Hindlimb muscle (tissue), 1 donor: ENCODE data around the gene LCN1. TPM values are rescaled to one million over a fixed set of nuclear protein-coding genes. Genes with fewer than 3 reads are reported as not detected.
"Not testable (repeated sequence)": the region's sequence is repeated elsewhere in the genome, so short reads cannot be mapped to it uniquely, and the experiment has no call there.

Experiments
- DNase-seq: peaks from one replicate; pipeline ENCODE4 v3.0.0-alpha.2; 2013
- polyA plus RNA-seq: library from polyadenylated mRNA; unstranded; fragments of 120-200 nt; gene quantifications from one replicate; pipeline ENCODE4 v1.2.1, GENCODE V29; 2013; ENCODE audit not compliant: insufficient read length

The LCN1 gene
- polyA plus RNA-seq, 1 donor: not detected

DNA sequence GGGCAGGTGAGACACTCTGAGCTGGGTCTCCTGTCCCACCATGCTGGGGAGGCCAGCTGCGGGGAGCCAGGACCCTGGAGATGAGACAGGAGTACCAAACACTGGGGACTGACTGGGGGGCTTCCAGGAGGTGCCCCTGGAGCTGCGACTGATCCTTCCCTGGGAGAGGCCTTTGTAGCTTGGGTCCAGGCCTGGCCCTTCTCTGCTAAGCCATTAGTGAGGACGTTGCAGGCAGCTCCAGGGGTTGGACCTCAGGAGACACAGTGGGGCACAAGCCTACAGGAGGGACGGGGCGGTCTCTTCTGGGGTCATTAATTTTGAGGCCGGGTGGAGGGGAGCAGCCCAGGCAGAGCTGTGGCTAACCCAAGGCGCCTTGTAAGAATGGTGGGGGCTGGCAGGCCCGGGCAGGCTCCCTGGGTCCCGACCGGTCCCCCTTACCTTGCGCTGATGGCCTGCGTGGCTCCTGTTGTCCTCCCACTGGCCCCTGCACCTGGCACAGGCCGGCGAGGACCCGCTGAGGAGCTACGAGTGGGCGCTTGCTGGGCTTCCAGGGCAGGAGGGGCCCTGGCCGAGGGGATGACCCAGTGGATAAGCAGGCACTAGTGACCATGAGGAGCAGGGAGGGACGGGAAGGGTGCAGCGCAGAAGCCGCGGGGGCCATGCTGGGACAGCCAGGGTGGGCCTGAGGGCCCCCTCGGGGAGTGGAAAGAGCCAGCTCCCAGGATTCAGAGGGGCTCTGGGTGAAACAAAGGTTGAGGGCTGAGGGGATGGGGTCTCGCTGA lies 15.6 kb upstream of the LCN1 start:
- DNase-seq: no peak

DNA sequence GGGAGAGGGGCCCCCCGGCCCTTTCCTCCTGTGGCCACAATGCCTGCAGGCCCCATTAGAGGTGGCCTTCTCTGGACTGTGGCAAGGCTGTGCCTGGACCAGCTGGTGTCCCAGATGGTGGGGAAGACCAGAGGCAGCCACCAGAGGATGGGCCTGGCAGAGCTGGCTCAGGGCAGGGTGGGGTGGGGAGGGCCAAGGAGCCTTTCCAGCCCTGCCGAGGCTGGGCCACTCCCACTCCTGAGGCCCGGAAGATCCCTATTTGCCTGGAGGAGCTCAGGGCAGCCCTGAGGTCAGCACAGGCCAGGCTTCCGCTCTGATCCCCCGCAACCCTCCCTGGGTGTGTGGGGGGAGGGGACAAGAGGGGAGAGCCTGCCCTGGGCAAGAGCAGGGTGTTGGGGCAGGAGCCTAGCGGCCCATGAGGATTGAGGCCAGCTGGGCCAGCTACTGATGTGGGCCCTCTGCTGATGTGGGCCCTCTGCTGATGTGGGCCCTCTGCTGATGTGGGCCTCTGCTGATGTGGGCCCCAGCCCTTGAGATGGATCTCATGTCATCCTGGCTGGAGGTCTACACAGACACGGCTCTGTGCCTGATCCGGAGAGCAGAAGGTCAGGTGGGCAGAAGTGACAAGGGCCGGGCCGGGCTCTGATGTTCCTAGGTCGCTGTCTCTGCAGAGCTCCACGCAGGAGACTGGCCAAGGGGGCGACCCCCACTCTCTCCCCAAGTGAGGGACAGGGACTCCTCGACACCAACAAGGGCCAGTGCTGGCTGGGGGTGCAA lies 14.7 kb upstream of the LCN1 start:
- no peak for DNase-seq

DNA sequence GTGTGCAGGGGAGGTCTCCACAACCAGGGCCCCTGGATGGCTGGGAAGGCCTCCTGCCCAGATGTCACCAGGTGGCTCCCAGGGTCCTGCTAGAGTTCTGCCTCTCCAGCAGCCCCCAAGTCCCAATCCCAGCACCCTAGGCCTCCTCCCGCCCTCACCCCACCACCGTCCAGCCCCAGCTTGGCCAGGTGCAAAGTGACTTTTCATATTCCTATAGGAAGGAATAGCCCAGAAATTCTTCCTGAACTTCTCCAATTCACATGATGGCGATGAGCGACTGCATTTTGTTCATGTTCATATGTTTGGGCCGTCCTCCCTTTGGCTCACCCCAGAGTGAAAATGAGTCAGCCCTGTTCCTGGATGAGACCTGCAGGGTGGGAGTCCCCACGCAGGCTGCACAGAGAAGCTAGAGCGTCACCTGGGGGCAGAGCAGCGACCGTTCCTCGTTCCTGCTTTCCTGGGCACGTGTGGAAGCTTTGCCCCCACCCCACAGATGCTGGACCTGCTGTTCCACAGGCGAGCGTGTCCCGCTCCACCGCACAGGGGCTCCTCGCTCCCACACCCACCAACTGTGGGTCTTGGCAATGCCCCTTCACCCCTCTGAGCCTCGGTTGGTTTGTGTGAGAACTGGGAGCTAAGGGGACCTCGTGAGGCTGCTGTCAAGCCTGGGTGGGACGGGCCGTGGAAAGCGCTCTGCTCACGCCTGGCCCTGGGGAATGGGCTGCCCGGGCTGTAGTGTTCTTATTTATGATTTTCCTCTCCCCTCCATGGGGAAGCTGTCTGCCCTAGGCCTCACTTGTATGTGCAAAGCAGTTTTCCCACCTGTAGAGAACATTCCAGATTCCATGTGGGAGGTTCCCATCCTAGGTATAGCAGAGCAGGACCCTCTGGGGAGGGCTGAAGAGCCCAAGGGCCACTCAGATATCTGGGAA lies 13.9 kb upstream of the LCN1 start:
- no peak for DNase-seq

DNA sequence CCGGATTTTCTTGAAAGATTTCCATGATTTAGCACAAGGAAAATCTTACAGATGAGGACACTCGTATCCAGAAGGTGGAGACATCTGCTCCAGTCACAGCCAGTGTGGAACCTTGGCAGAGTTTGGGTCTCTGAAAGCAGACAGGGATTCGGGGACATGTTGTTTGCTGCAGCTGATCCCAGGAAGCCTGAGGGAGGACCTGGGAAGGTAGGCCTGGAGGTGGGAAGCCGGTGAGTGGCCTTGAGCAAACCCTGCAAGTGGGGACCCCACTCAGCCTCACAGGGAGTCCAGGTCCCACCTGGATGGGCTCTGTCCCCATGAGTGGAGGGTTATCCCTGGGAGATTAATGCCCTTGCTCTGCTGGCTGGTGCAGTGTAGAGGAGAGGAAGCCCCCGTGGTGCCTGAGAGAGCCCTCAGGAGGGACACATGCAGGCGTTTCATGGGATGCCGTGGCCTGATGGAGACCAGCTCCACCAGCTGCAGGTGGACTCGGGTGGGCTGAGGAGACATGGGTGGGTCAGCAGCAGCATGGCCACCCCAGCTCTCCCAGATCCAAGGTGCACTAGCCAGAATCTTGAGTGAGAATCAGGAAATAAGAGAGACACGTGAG lies 12.9 kb upstream of the LCN1 start:
- DNase-seq: no peak

DNA sequence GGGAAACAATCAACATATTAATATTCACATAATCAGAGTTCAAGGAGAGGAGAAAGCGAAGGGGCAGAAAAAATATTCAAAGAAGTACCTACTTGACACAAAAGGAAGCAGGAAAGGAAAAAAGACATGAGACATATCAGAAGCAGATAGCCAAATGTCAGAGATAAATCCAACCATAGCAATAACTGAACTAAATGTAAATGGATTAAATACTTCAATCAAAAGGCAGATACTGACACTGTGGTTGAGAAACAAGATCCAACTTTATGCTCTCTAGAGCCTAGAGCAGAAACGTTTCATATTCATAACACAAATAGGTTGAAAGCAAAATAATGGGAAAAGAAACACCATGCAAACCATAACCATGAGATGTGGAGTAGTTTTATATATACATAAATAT lies 11.8 kb upstream of the LCN1 start:
- DNase-seq: no peak

DNA sequence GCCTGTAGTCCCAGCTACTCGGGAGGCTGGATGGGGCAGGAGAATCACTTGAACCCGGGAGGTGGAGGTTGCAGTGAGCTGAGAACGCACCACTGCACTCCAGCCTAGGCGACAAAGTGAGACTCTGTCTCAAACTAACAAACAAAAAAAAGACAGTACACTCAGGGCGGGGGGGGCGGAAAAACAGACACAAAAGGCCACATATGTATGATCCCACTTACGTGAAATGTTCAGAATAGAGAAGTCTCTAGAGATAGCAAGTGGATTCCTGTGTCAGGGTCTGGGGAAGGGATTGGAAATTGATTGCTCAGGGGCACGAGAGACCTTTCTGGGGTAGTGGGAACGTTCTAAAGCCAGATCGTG lies 9.0 kb upstream of the LCN1 start:
- no peak for DNase-seq

DNA sequence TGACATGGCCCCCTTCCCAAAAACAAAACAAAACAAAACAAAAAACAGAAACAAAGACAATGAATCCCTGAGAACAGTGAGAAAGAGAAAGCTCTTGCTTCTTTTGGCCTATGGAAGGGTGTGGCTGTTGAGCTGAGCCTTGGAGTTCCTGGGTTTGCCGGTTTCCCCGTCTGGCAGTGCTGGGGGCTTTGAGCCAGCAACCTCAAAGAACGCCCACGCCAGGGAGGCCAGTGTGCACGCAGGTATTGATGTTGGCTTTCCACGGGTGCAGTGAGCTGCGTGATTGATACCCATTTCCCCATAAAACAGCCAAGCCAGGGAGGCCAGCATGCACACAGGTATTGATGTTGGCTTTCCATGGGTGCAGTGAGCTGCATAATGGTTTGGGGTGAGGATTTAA lies 8.3 kb upstream of the LCN1 start:
- DNase-seq: no peak

DNA sequence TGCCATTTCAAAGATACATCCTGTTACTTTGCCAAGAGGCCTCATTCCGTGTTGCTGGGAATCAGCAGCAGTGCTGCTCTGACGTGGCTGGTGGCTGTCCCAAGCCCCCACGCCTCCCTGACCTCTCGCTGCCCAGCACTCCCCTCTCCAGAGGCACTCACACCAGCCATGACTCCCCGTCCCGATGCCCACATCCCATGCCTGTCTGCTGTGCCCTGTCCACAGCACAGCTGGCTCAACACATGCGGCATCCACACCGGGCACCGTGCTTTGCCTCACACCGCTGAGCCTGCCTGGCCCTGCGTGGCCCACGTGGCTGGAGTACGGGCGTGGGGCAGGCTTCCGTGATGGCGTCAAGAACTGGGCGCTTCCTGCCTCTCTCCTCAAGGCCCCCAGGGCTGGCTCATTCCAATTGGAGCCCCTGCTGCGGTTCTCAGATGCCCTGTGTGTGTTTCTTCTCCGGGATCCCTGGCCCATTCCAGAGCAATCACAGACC lies 7.8 kb upstream of the LCN1 start:
- no peak for DNase-seq

DNA sequence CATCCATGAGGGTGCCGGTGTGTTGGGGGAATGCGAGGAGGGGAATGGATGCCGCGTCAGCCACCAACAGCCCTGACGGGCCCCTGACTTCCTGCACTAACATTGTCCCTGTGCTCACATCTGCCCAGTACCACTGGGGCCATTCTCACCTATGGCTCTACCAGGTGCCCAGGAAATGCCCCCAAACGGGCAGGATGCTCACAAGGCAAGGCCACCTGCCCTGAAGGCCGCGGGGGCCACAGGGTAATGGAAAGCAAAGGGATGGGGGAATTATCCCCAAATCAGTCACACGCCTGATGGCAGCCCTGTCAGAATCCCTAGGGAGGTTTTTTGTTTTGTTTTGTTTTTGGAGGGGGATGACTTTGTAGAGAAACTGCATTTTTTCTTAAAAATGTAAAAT lies 7.3 kb upstream of the LCN1 start:
- DNase-seq: not testable (repeated sequence)

DNA sequence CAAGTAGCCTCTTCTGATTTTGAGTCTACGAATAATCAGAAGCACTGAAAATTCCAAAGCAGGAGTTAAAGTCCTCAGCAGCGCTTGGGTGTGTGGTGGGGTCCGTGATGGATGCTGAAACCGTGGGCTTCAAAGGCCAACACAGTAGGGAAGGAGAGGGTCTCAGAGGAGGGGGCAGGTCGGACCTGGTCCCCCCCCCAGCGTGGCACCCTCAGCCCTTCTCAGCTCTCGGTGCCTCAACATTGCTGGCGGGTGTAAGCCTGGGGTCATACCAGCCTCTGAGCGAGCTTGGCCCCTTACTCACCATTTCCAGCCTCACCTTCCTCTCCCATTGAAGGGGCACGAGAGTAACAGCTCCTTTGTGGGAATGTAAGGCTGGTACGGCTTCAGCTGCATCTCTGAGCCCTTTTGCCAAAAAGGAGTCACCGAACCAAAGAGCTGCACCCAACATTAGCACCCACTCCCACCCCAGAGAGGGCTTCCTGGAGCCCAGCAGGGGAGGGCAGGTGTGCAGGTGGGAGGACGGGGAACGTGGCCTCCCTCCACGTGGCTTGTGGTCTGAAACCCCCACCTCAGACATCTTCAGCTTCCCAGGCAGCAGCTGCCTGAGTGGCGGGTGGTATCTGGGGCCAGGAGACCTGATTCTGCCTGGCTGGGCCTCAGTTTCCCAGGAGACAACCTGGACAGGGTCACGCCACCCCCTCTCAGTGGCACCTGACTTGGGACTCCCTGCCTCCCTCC lies 6.7 kb upstream of the LCN1 start:
- DNase-seq: no peak

DNA sequence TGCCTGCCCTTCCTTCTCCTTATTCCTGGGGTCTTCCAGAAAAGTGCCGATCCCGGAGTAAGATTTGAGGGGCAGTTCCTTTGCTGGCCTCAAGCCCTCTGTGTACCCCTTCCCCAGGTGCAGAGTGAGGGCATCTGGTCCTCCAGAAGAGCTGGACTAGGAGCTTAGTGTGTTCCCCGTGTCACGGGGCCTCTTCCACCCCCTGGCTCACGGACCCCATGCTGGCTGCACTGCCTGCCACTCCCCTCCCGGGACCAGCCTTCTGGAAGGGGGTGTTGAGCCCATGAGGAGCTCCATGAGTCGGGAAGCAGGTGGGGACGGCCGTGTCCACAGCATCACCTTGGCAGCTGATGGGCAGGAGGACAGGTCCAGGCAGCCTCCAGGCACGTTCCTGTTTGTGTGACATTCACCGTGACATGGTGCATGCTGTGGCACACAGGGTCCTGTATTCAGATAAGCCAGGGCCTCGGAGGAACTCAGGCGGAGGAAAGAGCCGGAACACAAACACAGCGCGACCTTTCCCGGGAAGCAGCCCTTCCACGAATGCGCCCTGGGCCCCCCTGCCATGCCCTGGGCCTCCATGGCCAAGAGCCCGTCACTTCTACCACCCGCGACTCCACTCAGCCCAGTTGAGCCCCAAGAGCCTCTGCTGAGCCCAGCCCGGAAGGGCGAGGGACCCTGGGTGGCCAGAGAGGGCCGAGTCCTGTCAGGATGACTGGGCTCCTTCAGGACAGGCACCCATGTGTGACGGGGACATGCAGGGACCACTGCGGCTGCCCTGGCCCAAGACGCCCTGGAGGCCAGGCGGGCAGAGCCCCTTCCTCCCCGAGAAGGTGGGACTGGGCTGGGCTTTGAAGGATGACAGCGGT lies 5.9 kb upstream of the LCN1 start:
- DNase-seq: no peak

DNA sequence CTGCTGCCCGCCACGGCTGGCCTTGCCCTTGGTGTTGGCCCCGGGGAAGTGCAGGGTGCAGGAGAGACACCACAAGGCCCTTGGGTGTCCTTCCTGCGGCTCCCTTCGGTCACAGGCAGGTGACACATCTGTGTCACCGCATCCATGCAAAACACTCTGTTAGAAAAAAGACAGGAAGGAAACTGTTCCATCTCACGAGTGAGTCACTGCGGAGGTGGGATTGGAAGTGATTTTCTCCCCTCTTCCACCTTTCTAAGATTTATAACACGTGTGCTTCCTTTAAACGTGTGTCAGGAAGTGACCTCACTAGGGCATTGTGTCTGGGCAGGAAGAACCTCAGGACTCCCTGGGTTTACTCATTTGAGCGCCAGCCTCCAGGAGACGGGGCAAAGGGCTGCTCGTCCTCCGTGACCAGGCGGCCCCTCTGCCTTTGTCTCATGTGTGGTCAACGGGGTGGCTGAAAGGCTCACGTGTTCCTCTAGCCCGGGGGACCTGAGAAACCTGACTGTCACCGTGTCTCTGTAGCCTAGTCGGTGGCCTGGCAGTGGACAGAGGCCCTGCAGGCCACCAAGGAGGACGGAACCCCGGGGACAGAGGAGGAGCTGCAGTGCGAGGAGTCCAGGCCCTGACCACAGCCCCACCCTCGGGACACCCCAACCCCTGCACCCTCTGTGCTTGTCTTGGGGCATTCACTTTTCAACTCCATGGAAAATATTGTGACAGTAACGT lies 4.9 kb upstream of the LCN1 start:
- no peak for DNase-seq

DNA sequence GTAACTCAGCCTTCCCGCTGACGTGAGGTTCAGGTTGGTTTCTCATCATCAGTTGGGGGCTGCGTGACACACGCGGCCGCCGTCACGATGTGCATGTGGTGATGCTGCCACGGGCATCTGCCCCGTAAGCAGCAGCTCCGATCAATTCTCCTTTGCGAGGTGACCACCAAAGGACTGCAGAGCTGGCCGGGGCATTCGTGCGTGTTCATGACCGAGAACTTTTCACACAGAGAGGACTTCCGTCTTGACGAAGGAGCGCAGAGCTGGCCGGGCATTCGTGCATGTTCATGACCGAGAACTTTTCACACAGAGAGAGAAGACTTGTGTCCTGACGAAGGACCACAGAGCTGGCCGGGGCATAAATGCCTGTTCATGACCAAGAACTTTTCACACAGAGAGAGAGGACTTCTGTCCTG lies 3.8 kb upstream of the LCN1 start:
- no peak for DNase-seq

DNA sequence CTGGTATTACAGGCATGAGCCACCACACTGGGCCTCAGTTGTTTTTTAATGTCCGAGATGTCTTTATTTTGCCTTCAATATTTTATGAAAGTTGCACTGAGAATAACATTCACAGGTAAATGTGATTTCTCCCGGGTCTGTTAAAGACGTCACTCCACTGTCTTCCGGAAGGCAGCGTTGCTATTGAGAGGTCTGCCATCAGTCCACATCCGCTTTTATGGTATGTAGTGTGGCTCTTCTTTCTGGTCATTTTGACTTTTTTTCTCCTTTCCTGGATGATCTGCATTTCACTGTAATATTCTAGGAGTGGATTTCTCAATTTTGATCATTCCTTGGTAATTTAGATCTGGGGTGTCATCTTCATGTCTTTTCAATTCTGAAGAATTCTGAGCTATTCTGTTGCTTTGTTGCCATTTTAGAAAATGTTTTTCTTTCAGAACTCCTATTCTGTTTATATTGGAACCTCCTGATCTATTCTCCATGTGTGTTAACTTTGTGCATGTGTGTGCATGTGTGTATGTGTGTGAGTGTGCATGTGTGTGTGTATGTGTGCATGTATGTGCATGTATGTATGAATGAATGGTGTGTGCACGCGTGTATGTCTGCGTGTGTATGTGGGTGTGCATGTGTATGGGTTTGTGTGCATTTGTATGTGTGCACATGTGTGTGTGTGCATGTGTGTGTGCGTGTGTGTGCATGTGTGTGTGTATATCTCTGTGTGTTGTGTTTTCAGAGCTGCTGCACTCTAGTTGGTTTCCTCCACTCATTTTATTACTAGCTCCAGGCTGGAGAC lies 1.9 kb upstream of the LCN1 start:
- no peak for DNase-seq

DNA sequence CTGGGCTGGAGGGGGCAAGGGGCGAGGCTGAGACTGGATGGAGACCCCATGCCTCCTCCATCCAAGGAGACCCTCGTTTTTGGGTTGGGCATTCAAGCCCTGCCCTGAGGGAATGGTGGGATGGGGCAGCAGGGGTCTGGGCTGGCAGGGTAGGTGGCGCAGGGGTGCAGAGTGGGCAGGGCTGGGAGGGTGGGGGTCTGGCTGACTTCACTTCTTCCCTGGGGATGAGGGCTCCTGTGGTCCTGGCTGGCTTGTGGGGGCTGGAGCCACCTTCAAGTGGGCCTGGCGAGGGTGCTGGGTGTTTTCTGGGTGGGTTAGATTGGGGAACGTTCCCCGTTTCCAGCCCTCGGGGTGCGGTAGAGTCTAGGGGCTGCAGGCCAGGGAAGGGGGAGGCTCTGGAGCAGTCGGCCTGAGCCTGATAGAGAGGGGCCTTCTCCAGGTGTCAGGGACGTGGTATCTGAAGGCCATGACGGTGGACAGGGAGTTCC lies 412 bp downstream of the LCN1 start:
- no peak for DNase-seq

DNA sequence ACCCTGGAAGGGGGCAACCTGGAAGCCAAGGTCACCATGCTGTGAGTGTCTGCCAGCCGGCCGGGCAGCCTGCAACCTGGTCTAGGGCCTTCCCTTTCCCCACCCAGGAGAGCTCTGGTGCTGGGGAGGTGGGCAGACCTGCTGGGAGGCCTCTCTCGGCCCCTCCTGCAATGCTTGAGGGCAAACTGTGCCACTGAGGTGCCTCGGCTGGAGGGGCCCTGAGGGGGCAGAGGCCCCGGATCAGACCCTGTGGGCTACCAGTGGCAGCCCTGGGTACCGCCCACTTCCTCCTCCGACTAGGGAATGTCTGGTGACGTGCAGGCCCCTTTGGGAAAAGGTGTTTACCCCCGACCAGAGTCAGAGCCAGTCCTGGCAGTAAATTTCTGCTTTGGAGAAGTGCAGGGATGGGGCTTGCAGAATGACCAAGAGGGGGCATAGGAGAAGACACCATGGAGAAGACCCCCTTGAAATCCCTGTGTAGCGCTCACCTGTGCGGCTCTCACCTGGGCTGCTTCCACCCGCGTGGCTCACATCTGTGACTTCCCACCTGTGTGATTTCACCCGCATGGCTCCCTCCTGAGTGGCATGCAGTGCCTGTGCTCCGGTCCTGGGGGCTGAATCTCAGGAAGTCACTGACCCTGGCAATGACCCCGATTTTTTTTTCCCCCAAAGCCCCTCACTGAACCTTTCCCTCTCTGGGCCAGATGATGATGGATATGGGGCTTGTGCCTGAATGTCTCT lies 1.1 kb downstream of the LCN1 start:
- DNase-seq: no peak

DNA sequence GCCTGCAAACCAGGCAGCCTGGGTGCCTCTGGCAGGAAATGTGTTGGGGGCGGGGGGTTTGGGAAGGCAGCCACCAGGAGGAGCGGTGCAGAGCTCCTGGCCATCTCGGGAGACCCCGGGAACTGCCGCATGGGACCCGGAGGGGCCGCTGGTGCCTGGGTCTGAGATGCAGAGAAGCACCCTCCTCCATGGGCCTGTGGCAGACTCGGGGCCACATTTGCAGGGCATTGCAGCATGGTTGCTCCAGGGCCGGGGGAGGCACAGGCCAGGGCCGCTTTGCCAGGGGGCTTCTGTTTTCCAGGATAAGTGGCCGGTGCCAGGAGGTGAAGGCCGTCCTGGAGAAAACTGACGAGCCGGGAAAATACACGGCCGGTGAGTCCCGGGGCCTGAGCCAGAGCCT lies 1.7 kb downstream of the LCN1 start:
- DNase-seq: no peak

DNA sequence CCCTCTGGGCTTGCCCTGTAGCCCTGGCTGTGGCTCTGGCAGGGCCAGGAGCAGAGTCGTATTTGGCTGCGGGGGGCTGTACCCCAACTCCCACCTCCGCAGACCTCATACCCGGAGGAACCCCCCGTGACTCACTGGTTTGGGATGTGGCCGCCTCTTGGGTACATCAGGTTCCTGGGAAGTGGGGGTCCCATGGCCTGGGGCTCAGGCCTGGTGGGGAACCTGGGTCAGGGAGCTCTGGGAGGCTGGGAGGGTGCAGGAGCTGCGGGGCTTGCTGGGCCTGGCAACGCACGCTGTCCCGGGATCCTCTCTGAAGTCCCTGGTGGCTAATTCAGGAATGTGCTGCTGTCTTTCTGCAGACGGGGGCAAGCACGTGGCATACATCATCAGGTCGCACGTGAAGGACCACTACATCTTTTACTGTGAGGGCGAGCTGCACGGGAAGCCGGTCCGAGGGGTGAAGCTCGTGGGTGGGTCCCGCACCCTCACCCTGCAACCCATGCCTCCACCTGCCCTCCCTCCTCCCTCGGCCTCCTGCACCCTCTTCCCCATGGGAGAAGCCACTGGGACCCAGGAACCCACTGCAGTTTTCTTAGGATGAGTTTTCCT lies 2.4 kb downstream of the LCN1 start:
- DNase-seq: no peak
